Astrocyte (in vitro differentiated cells and primary cell): ENCODE results near the gene EBLN1. TPM values are rescaled to one million over a fixed set of nuclear protein-coding genes. Genes with fewer than 3 reads are reported as not detected.

ENCODE experiments used
- DNase-seq: peaks from one replicate; pipeline ENCODE4 v3.0.0-alpha.2; 2010; ENCODE audit warnings: low read depth
- FAIRE-seq: peaks from 2 replicates; lab custom pipeline; 2011; peaks lifted over from hg19 to GRCh38; lab: Jason Lieb, UNC
- H2AFZ ChIP-seq: 2 replicates; pipeline ENCODE4 v1.6.0; 2012; ENCODE audit warnings: low read depth, low read length, inconsistent platforms
- H3K27ac ChIP-seq: 2 replicates; pipeline ENCODE4 v1.5.1; 2011; ENCODE audit warnings: low read depth, low read length, inconsistent platforms
- H3K27me3 ChIP-seq: 2 replicates; pipeline ENCODE4 v1.6.0; 2011; ENCODE audit warnings: low read length, inconsistent platforms; ENCODE audit not compliant: insufficient read depth
- H3K36me3 ChIP-seq: 2 replicates; pipeline ENCODE4 v1.5.1; 2011; ENCODE audit warnings: low read length, inconsistent platforms; ENCODE audit not compliant: insufficient read depth
- H3K4me1 ChIP-seq: 2 replicates; pipeline ENCODE4 v1.5.1; 2011; ENCODE audit warnings: low read length, inconsistent platforms; ENCODE audit not compliant: insufficient read depth
- H3K4me2 ChIP-seq: 2 replicates; pipeline ENCODE4 v1.6.0; 2012; ENCODE audit warnings: low read length, inconsistent platforms
- H3K4me3 ChIP-seq: 2 replicates; pipeline ENCODE4 v1.5.1; 2011; ENCODE audit warnings: low read depth, mild to moderate bottlenecking, low read length, inconsistent platforms; ENCODE audit not compliant: insufficient read depth
- H3K79me2 ChIP-seq: 2 replicates; pipeline ENCODE4 v1.6.0; 2012; ENCODE audit warnings: mild to moderate bottlenecking, low read length, inconsistent platforms; ENCODE audit not compliant: insufficient read depth
- H3K9ac ChIP-seq: 2 replicates; pipeline ENCODE4 v1.6.0; 2012; ENCODE audit warnings: mild to moderate bottlenecking, low read length, inconsistent platforms
- H3K9me3 ChIP-seq: 2 replicates; pipeline ENCODE4 v1.5.1; 2012; ENCODE audit warnings: low read depth, mild to moderate bottlenecking, low read length, inconsistent platforms; ENCODE audit not compliant: insufficient read depth
- H4K20me1 ChIP-seq: 2 replicates; pipeline ENCODE4 v1.6.0; 2012; ENCODE audit warnings: low read length, inconsistent platforms; ENCODE audit not compliant: insufficient read depth
- H3K27ac Mint-ChIP-seq: one replicate; pipeline ENCODE4 v1.8.0; 2021; ENCODE audit warnings: mild to moderate bottlenecking, mixed read lengths; ENCODE audit not compliant: unreplicated experiment
- H3K27me3 Mint-ChIP-seq: one replicate; pipeline ENCODE4 v1.8.0; 2021; ENCODE audit warnings: low read depth, mixed read lengths; ENCODE audit not compliant: unreplicated experiment
- H3K36me3 Mint-ChIP-seq: one replicate; pipeline ENCODE4 v1.8.0; 2021; ENCODE audit warnings: low read depth, mixed read lengths; ENCODE audit not compliant: unreplicated experiment
- H3K4me1 Mint-ChIP-seq: one replicate; pipeline ENCODE4 v1.8.0; 2021; ENCODE audit warnings: low read depth, mixed read lengths; ENCODE audit not compliant: unreplicated experiment
- H3K4me3 Mint-ChIP-seq: one replicate; pipeline ENCODE4 v1.8.0; 2021; ENCODE audit warnings: mild to moderate bottlenecking, moderate library complexity, mixed read lengths; ENCODE audit not compliant: unreplicated experiment
- H3K9me3 Mint-ChIP-seq: one replicate; pipeline ENCODE4 v1.8.0; 2021; ENCODE audit warnings: mild to moderate bottlenecking, mixed read lengths; ENCODE audit not compliant: unreplicated experiment
- EZH2 ChIP-seq: IDR thresholded peaks from 2 replicates; pipeline ENCODE4 v1.6.1; 2012; ENCODE audit warnings: mild to moderate bottlenecking, low read length, inconsistent platforms; ENCODE audit not compliant: insufficient read depth
- total RNA-seq: library from RNA; stranded (reverse); gene quantifications from 2 replicates; pipeline ENCODE4 v1.2.1, GENCODE V29; 2021
- TF ChIP-seq, protein P1 (sequence below): IDR thresholded peaks from 2 replicates; pipeline ENCODE4 v1.5.1; 2011; ENCODE audit warnings: low read depth, mild to moderate bottlenecking, inconsistent platforms, low read length, moderate library complexity; ENCODE audit not compliant: insufficient read depth

Gene EBLN1
- total RNA-seq, 1 donor from 2014 or later, result not detected

DNA sequence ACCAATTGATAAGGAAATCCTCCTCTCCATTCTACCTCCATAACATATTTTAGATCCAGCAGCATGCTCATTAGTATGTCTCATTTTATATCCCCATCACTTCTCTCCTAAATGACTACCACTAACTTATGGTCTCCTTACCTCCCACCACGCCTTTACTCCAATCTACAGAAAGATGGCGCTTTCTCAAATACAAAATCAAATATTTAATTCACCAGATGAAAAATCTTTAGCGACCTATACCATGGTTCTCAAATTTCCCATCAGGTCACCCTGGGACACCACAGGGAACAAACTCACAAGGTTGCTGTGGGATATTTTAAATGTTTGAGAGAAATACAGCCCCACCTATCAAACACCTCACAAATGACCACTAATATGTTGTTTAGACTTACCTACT, 27.0 kb upstream of the EBLN1 start:
- H3K27ac Mint-ChIP-seq, result no peak overlapping the region
- H3K4me1 Mint-ChIP-seq, result peaks cover 14% of the 10 kb centered on the region

GRCh38 chr10:22244001-22244400, 26.2 kb upstream of the EBLN1 start:
- H3K36me3 Mint-ChIP-seq, result no peaks in the 10 kb centered on the region
- H3K4me1 Mint-ChIP-seq, result peaks cover 14% of the 10 kb centered on the region
- no peaks in the 10 kb centered on the region for H3K9me3 Mint-ChIP-seq
- no peak for FAIRE-seq
- no peak overlapping the region for H3K4me3 Mint-ChIP-seq
- no peak for TF ChIP-seq EZH2
- TF ChIP-seq, protein P1, sequence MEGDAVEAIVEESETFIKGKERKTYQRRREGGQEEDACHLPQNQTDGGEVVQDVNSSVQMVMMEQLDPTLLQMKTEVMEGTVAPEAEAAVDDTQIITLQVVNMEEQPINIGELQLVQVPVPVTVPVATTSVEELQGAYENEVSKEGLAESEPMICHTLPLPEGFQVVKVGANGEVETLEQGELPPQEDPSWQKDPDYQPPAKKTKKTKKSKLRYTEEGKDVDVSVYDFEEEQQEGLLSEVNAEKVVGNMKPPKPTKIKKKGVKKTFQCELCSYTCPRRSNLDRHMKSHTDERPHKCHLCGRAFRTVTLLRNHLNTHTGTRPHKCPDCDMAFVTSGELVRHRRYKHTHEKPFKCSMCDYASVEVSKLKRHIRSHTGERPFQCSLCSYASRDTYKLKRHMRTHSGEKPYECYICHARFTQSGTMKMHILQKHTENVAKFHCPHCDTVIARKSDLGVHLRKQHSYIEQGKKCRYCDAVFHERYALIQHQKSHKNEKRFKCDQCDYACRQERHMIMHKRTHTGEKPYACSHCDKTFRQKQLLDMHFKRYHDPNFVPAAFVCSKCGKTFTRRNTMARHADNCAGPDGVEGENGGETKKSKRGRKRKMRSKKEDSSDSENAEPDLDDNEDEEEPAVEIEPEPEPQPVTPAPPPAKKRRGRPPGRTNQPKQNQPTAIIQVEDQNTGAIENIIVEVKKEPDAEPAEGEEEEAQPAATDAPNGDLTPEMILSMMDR, result no peak
- Histone ChIP-seq H3K27me3 (no peaks in the 10 kb centered on the region), H3K79me2 (no peaks in the 10 kb centered on the region), H2AFZ (no peak overlapping the region), H3K4me3 (no peak overlapping the region), H3K9me3 (no peaks in the 10 kb centered on the region), H3K4me2 (no peak overlapping the region), H3K4me1 (peaks cover 20% of the 10 kb centered on the region), H3K27ac (no peak overlapping the region), H3K36me3 (no peaks in the 10 kb centered on the region), H4K20me1 (no peaks in the 10 kb centered on the region), H3K9ac (no peak overlapping the region)
- DNase-seq, result no peak
- no peaks in the 10 kb centered on the region for H3K27me3 Mint-ChIP-seq
- H3K27ac Mint-ChIP-seq, result no peak overlapping the region

More for the DNA sequence above, 27.0 kb upstream of the EBLN1 start:
- Mint-ChIP-seq H3K36me3 (no peaks in the 10 kb centered on the region), H3K4me3 (no peak overlapping the region), H3K9me3 (no peaks in the 10 kb centered on the region), H3K27me3 (no peaks in the 10 kb centered on the region)
- H3K27ac ChIP-seq, result no peak overlapping the region
- H3K9me3 ChIP-seq, result no peaks in the 10 kb centered on the region
- H3K9ac ChIP-seq, result no peak overlapping the region
- H3K36me3 ChIP-seq, result no peaks in the 10 kb centered on the region
- no peaks in the 10 kb centered on the region for H4K20me1 ChIP-seq
- FAIRE-seq (no peak), DNase-seq (no peak)
- no peaks in the 10 kb centered on the region for H3K79me2 ChIP-seq
- no peaks in the 10 kb centered on the region for H3K27me3 ChIP-seq
- no peak overlapping the region for H3K4me3 ChIP-seq
- H2AFZ ChIP-seq, result no peak overlapping the region
- TF ChIP-seq, protein P1, result no peak
- TF ChIP-seq EZH2, result no peak
- no peak overlapping the region for H3K4me2 ChIP-seq
- peaks cover 20% of the 10 kb centered on the region for H3K4me1 ChIP-seq

DNA sequence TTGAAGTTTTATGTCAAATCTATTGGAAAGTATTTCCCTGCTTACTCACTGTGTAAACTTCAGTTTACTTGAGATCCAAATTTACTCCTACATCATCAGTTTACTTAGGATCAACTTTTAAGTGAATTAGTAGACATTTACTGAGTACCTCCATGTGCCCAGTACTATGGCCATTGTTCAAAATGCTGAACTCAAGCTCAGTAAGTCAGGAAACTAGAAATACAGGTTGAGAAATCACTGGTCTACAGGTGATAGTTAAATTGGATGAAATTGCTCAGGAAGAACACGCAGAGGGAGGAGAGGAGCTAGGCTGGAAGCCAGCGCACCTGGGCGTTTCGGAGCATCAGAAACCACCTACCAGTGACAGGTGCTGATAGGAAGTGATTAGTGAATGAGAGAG, 25.5 kb upstream of the EBLN1 start:
- Histone ChIP-seq H4K20me1 (no peaks in the 10 kb centered on the region), H3K27me3 (no peaks in the 10 kb centered on the region), H3K27ac (no peak overlapping the region), H3K9me3 (no peaks in the 10 kb centered on the region), H3K4me1 (peaks cover 20% of the 10 kb centered on the region), H3K79me2 (no peaks in the 10 kb centered on the region), H2AFZ (no peak overlapping the region), H3K9ac (no peak overlapping the region), H3K36me3 (no peaks in the 10 kb centered on the region), H3K4me3 (no peak overlapping the region), H3K4me2 (no peak overlapping the region)
- no peak for TF ChIP-seq EZH2
- TF ChIP-seq, protein P1, result no peak
- no peaks in the 10 kb centered on the region for H3K36me3 Mint-ChIP-seq
- DNase-seq (no peak), FAIRE-seq (no peak)
- no peaks in the 10 kb centered on the region for H3K27me3 Mint-ChIP-seq
- H3K27ac Mint-ChIP-seq, result no peak overlapping the region
- peaks cover 14% of the 10 kb centered on the region for H3K4me1 Mint-ChIP-seq
- no peaks in the 10 kb centered on the region for H3K9me3 Mint-ChIP-seq
- no peak overlapping the region for H3K4me3 Mint-ChIP-seq
